NB4 (cell line): ENCODE data around the gene NMUR1.

Experiments
- DNase-seq: peaks from one replicate; pipeline ENCODE4 v3.0.0; 2010; ENCODE audit warnings: low read depth
- H3K4me3 ChIP-seq: one replicate; pipeline ENCODE4 v1.5.1; 2011; ENCODE audit warnings: mild to moderate bottlenecking, low read depth, low read length, moderate library complexity
- MYC ChIP-seq: IDR thresholded peaks from 2 replicates; pipeline ENCODE4 v1.6.1; 2011; ENCODE audit warnings: low read depth, low read length
- POLR2A ChIP-seq: IDR thresholded peaks from 2 replicates; pipeline ENCODE4 v1.6.1; 2011; ENCODE audit warnings: mild to moderate bottlenecking; ENCODE audit not compliant: insufficient read length; ENCODE audit errors: extremely low read depth
- TF ChIP-seq, protein P1 (sequence below): IDR thresholded peaks from 2 replicates; pipeline ENCODE4 v1.6.1; 2011; ENCODE audit warnings: low read depth, low read length
- TF ChIP-seq, protein P2 (sequence below): IDR thresholded peaks from one replicate; pipeline ENCODE4 v1.5.1; 2012; ENCODE audit warnings: low read depth, low read length

NMUR1 gene

GRCh38 chr2:231524477-231525247 is 5.6 kb downstream of the NMUR1 start:
- TF ChIP-seq POLR2A (no peak), MYC (no peak)

DNA sequence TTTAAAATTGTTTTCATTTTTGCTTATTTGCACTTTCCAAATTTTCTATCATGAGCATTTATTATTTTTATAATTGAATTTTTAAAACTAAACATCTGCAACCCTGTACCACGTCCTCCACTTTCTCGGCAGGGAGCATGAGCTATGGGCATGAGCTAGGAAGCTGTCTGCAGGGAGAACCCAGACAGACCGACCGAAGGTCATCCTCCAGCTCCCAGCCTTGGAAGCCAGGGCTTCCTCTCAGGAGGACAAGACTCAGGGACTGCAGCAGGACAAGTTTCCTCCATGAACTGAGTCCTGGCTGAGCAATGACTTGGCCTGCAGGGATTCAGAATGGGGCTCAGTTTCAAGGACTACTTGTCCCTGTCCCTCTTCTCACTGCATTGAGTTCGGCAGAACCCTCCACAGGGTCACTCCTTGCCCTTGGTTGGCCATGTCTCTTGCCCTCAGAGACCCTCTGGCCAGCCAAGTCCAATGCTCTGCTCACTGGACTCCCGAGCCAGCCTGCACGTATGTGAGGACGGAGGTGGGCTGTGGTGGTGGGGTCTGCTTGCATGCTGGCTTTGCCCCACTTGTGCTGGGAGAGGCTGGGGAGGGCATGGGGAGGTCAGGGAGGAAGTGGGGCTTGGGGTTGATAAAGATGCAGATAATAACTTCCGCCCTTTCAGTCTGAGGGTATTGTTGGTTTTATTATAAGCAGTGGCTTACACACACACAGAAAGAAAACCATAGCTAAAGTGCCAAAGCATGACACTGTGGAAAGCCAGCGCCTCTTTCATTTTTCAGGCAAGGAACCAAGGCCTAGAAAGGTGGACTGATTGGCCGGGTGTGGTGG is 6.6 kb downstream of the NMUR1 start:
- no peak overlapping the region for H3K4me3 ChIP-seq
- TF ChIP-seq POLR2A (no peak), MYC (no peak)
- TF ChIP-seq, protein P1, sequence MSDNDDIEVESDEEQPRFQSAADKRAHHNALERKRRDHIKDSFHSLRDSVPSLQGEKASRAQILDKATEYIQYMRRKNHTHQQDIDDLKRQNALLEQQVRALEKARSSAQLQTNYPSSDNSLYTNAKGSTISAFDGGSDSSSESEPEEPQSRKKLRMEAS: no peak
- TF ChIP-seq, protein P2, sequence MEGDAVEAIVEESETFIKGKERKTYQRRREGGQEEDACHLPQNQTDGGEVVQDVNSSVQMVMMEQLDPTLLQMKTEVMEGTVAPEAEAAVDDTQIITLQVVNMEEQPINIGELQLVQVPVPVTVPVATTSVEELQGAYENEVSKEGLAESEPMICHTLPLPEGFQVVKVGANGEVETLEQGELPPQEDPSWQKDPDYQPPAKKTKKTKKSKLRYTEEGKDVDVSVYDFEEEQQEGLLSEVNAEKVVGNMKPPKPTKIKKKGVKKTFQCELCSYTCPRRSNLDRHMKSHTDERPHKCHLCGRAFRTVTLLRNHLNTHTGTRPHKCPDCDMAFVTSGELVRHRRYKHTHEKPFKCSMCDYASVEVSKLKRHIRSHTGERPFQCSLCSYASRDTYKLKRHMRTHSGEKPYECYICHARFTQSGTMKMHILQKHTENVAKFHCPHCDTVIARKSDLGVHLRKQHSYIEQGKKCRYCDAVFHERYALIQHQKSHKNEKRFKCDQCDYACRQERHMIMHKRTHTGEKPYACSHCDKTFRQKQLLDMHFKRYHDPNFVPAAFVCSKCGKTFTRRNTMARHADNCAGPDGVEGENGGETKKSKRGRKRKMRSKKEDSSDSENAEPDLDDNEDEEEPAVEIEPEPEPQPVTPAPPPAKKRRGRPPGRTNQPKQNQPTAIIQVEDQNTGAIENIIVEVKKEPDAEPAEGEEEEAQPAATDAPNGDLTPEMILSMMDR: no peak
- DNase-seq: peak; percentile 78

More at GRCh38 chr2:231524477-231525247, 5.6 kb downstream of the NMUR1 start:
- no peak overlapping the region for H3K4me3 ChIP-seq
- no peak for DNase-seq

GRCh38 chr2:231522418-231523180 is 7.6 kb downstream of the NMUR1 start:
- TF ChIP-seq, protein P2: no peak
- TF ChIP-seq MYC: no peak
- TF ChIP-seq, protein P1: no peak
- TF ChIP-seq POLR2A: no peak
- H3K4me3 ChIP-seq: no peak overlapping the region
- no peak for DNase-seq

DNA sequence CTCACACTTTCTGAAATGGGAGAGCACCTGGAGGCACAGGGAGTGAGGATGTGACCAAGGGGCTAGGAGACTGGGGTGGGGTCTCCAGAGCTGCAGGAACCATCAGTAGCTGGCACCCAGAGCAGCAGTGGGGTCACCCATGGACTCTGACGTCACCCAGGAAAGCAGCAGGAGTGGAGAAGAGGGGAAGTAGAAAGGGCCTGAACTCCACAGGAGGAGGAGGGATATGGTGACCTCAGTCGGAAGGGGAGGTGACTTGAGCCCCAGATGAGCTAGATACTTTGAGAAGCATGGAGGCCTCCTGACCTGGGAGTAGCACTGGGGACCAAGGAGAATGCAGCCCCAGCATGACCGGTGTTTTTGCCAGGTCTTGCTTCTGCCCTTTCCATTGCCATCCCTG is 8.8 kb downstream of the NMUR1 start:
- DNase-seq: peak; percentile 54
- no peak overlapping the region for H3K4me3 ChIP-seq
- TF ChIP-seq MYC (no peak), POLR2A (no peak)
- TF ChIP-seq, protein P1: no peak
- TF ChIP-seq, protein P2: no peak

- H3K4me3 ChIP-seq: no peak overlapping the region
- TF ChIP-seq MYC (no peak), POLR2A (no peak)
- TF ChIP-seq, protein P1: no peak
- TF ChIP-seq, protein P2: no peak
- DNase-seq: no peak
Measured at GRCh38 chr2:231519975-231520555, 10.2 kb downstream of the NMUR1 start.
